Transverse colon (tissue), 3 donors: Measurements from ENCODE around the gene UNC119.

Source experiments
- EP300 ChIP-seq: sonication (generic); formaldehyde crosslinking; IDR thresholded peaks from one replicate; pipeline ENCODE4 v1.6.1; 2017; ENCODE audit warnings: antibody characterized with exemption, low read depth
- TF ChIP-seq, protein P1 (sequence below), 5 experiments: fragments of 200-600 bp in 3 of 5; fragments of 450-650 bp in 2 of 5; sonication (generic) in 3 of 5; IDR thresholded peaks; 1 replicate in 2 of 5; 2 replicates in 3 of 5; pipeline ENCODE4 v1.5.1; 2016 to 2017; ENCODE audit warnings: antibody characterized with exemption in 5 of 5, inconsistent platforms in 3 of 5, mild to moderate bottlenecking in 2 of 5, moderate library complexity in 1 of 5

GRCh38 chr17:28524476-28525424 lies 27.7 kb downstream of the UNC119 start:
- TF ChIP-seq, protein P1, sequence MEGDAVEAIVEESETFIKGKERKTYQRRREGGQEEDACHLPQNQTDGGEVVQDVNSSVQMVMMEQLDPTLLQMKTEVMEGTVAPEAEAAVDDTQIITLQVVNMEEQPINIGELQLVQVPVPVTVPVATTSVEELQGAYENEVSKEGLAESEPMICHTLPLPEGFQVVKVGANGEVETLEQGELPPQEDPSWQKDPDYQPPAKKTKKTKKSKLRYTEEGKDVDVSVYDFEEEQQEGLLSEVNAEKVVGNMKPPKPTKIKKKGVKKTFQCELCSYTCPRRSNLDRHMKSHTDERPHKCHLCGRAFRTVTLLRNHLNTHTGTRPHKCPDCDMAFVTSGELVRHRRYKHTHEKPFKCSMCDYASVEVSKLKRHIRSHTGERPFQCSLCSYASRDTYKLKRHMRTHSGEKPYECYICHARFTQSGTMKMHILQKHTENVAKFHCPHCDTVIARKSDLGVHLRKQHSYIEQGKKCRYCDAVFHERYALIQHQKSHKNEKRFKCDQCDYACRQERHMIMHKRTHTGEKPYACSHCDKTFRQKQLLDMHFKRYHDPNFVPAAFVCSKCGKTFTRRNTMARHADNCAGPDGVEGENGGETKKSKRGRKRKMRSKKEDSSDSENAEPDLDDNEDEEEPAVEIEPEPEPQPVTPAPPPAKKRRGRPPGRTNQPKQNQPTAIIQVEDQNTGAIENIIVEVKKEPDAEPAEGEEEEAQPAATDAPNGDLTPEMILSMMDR (IDR thresholded peaks at IDR 0.05), result no peak
- no peak for TF ChIP-seq EP300
